Left hindlimb (tissue), 1 donor: ENCODE data around the gene PXN.

Experiments
- DNase-seq: peaks from one replicate; pipeline ENCODE4 v3.0.0-alpha.2; 2018

The PXN gene

DNA sequence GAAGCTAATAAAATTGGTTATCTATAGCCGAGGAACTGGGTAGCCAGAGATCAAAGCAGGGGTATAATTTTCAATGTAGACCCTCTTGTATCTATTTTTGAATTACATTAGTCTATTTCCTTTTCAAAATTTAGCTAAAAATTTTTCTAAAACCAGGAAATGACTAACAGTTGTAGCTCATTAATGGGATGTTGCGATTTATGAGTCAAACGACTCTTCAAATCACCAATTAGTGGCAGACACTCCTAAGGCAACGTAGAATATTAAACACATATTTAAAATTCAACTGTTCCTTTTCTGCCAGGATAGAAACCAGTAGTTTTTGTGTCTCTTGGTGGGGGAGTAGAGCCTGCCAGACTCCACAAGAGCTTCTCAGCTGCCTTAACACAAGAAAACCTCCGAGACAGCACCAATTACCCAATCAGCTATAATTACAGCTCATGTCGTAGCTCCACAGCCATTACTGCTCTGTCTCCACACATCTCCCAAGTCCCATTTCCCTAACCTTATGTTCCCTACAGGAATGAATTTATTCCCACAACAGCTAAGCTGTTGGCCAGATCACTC, 97.9 kb downstream of the PXN start:
- DNase-seq, result no peak

DNA sequence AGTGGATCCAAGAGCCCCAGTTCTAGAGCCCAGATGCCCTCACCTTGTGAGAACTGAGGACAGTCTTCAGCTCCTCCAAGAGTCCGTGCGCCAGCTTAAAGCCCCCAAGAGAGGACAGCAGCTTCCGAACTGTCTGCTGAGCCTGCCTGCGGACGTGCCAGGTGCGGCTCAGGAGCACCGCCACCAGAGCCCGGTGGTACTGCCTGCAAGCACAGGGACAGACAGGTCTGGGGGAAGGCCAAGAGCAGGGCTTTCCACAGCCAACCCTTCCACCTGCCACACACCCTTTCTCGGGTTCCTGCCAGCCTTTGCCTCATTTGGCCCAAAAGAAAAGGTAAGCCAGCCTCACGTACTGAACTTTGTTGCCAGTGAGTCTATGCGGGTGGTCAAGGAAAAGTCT, 101.2 kb downstream of the PXN start:
- no peak for DNase-seq

GRCh38 chr12:120162763-120163162, 102.8 kb downstream of the PXN start:
- no peak for DNase-seq

GRCh38 chr12:120161852-120162251, 103.7 kb downstream of the PXN start:
- DNase-seq, result no peak
